Spinal cord (tissue), 10 donors: Measurements from ENCODE around the gene PA2G4. TPM values are rescaled to one million over a fixed set of nuclear protein-coding genes. Genes with fewer than 3 reads are reported as not detected.
"Not testable (repeated sequence)": the region's sequence is repeated elsewhere in the genome, so short reads cannot be mapped to it uniquely, and the experiment has no call there.

Experiments used
- DNase-seq, 6 donors: peaks; one replicate each; pipeline versions ENCODE4 v3.0.0 to v3.0.0-alpha.2; 2013 to 2015; ENCODE audit warnings: low spot score in 6 of 6, low read depth in 4 of 6
- H3K27ac ChIP-seq: one replicate; pipeline ENCODE4 v1.5.1; 2013; ENCODE audit warnings: low read depth, low read length, control low read depth
- H3K27me3 ChIP-seq: one replicate; pipeline ENCODE4 v1.6.1; 2013; ENCODE audit warnings: low read length; ENCODE audit not compliant: control insufficient read depth, insufficient read depth
- H3K36me3 ChIP-seq: one replicate; pipeline ENCODE4 v1.6.1; 2013; ENCODE audit warnings: low read length; ENCODE audit not compliant: control insufficient read depth, insufficient read depth
- H3K4me1 ChIP-seq: one replicate; pipeline ENCODE4 v1.6.1; 2013; ENCODE audit warnings: low read length; ENCODE audit not compliant: control insufficient read depth, insufficient read depth
- H3K4me3 ChIP-seq: one replicate; pipeline ENCODE4 v1.5.1; 2013; ENCODE audit warnings: low read depth, low read length, control low read depth
- H3K9me3 ChIP-seq: one replicate; pipeline ENCODE4 v1.6.1; 2013; ENCODE audit warnings: low read length; ENCODE audit not compliant: control insufficient read depth, insufficient read depth
- WGBS: methylation state at CpG from one replicate; pipeline ENCODE4 v1.1.5; 2013; ENCODE audit warnings: missing lambda C conversion rate; ENCODE audit not compliant: insufficient coverage; 5-methylcytosine and 5-hydroxymethylcytosine counted together
- polyA plus RNA-seq, 2 donors: library from polyadenylated mRNA; unstranded; fragments of 120-200 nt; gene quantifications; one replicate each; pipeline ENCODE4 v1.2.1, GENCODE V29; 2013; ENCODE audit not compliant: insufficient read length in 2 of 2
- total RNA-seq, 2 donors: library from RNA; depleted of rRNA in 1 of 2; stranded (reverse); fragments of 120-200 nt in 1 of 2; fragments of >200 nt in 1 of 2; gene quantifications; one replicate each; pipeline versions ENCODE4 v1.2.3 to v1.2.4, GENCODE V29; 2013 to 2014
- donor health status: healthy.

PA2G4 gene
- total and polyA plus RNA-seq, 4 donors, result 63.6 to 126 (median 114) TPM

GRCh38 chr12:56110571-56110970 lies 6.2 kb downstream of the PA2G4 start:
- Histone ChIP-seq H3K27me3 (no peaks in the 10 kb centered on the region), H3K4me1 (peaks cover 4% of the 10 kb centered on the region), H3K36me3 (peaks cover 49% of the 10 kb centered on the region), H3K9me3 (no peaks in the 10 kb centered on the region), H3K4me3 (no peak overlapping the region), H3K27ac (no peak overlapping the region)
- 80% methylated on average over 2 of the region's 5 CpGs for whole genome bisulfite sequencing
- no peak for DNase-seq

- WGBS, result no CpG with 5 or more reads among the region's 1 CpG
These were observed 9.7 kb downstream of the PA2G4 start for GRCh38 chr12:56114084-56114483.

GRCh38 chr12:56115329-56115728 lies 11.0 kb downstream of the PA2G4 start:
- Histone ChIP-seq H3K4me3 (peak overlapping the region; percentile 100), H3K27me3 (no peaks in the 10 kb centered on the region), H3K9me3 (no peaks in the 10 kb centered on the region), H3K4me1 (peaks cover 20% of the 10 kb centered on the region), H3K36me3 (peaks cover 27% of the 10 kb centered on the region), H3K27ac (peak overlapping the region; percentile 98)
- peak in 2 of 6 donors; percentile 30 to 36 for DNase-seq
- 24% methylated on average over 3 of the region's 10 CpGs for WGBS

More at GRCh38 chr12:56114084-56114483, 9.7 kb downstream of the PA2G4 start:
- H3K27me3 ChIP-seq, result no peaks in the 10 kb centered on the region
- no peak for DNase-seq
- no peak overlapping the region for H3K4me3 ChIP-seq
- H3K27ac ChIP-seq, result no peak overlapping the region
- H3K36me3 ChIP-seq, result peaks cover 34% of the 10 kb centered on the region
- peaks cover 16% of the 10 kb centered on the region for H3K4me1 ChIP-seq
- no peaks in the 10 kb centered on the region for H3K9me3 ChIP-seq

- WGBS, result 0% methylated on average over 22 of the region's 34 CpGs
These were observed 12.1 kb downstream of the PA2G4 start, which contains the start of gene RPL41 for GRCh38 chr12:56116267-56117081. RPL41 (plus strand) TSS chr12:56116633.

GRCh38 chr12:56117082-56117706 lies 12.8 kb downstream of the PA2G4 start:
- WGBS, result 0% methylated on average over 1 of the region's 16 CpGs
- peak overlapping the region; percentile 98 for H3K27ac ChIP-seq
- DNase-seq, H3K9me3 ChIP-seq, H3K27me3 ChIP-seq: not testable (repeated sequence)
- peak overlapping the region; percentile 100 for H3K4me3 ChIP-seq
- H3K36me3 ChIP-seq, result peaks cover 28% of the 10 kb centered on the region
- H3K4me1 ChIP-seq, result peaks cover 20% of the 10 kb centered on the region

More at GRCh38 chr12:56116267-56117081, 12.1 kb downstream of the PA2G4 start, which contains the start of gene RPL41:
- no peaks in the 10 kb centered on the region for H3K9me3 ChIP-seq
- H3K36me3 ChIP-seq, result peaks cover 28% of the 10 kb centered on the region
- H3K4me3 ChIP-seq, result peak within 1 kb of the TSS; percentile 100
- peak within 1 kb of the TSS; percentile 98 for H3K27ac ChIP-seq
- peaks cover 20% of the 10 kb centered on the region for H3K4me1 ChIP-seq
- no peaks in the 10 kb centered on the region for H3K27me3 ChIP-seq
- peak; percentile 95 to 100 (median 98) for DNase-seq

- H3K4me1 ChIP-seq, result peaks cover 20% of the 10 kb centered on the region
These were observed 13.7 kb downstream of the PA2G4 start, which contains the start of gene ZC3H10 for GRCh38 chr12:56117778-56118687. ZC3H10 (plus strand) TSS chr12:56118266; CDS start chr12:56120563, 2,297 bp downstream.

GRCh38 chr12:56118688-56119357 lies 14.5 kb downstream of the PA2G4 start:
- no peaks in the 10 kb centered on the region for H3K9me3 ChIP-seq
- H3K4me3 ChIP-seq, result peak overlapping the region; percentile 100
- peak overlapping the region; percentile 94 for H3K27ac ChIP-seq
- WGBS, result under 1% methylated on average over 7 of the region's 13 CpGs
- DNase-seq, result no peak
- H3K27me3 ChIP-seq, result no peaks in the 10 kb centered on the region
- peaks cover 24% of the 10 kb centered on the region for H3K36me3 ChIP-seq
- peaks cover 20% of the 10 kb centered on the region for H3K4me1 ChIP-seq

More at GRCh38 chr12:56117778-56118687, 13.7 kb downstream of the PA2G4 start, which contains the start of gene ZC3H10:
- Histone ChIP-seq H3K27me3 (no peaks in the 10 kb centered on the region), H3K9me3 (no peaks in the 10 kb centered on the region), H3K27ac (peak within 1 kb of the TSS; percentile 98), H3K36me3 (peaks cover 22% of the 10 kb centered on the region), H3K4me3 (peak within 1 kb of the TSS; percentile 100)
- 0% methylated on average over 58 of the region's 61 CpGs for WGBS
- peak; percentile 90 to 99 (median 96) for DNase-seq

- WGBS, result 0% methylated on average over 2 of the region's 2 CpGs
These were observed 15.0 kb downstream of the PA2G4 start for GRCh38 chr12:56119361-56119796.

More at GRCh38 chr12:56119361-56119796, 15.0 kb downstream of the PA2G4 start:
- peak in 2 of 6 donors; percentile 84 to 88 for DNase-seq
- H3K4me1 ChIP-seq, result peaks cover 20% of the 10 kb centered on the region
- no peaks in the 10 kb centered on the region for H3K27me3 ChIP-seq
- H3K4me3 ChIP-seq, result peak overlapping the region; percentile 100
- peak overlapping the region; percentile 94 for H3K27ac ChIP-seq
- peaks cover 24% of the 10 kb centered on the region for H3K36me3 ChIP-seq
- no peaks in the 10 kb centered on the region for H3K9me3 ChIP-seq
